22Rv1 (cell line): ENCODE data around the gene GARNL3.

ENCODE experiments used
- H3K27ac ChIP-seq: fragments of 450-650 bp; 2 replicates; pipeline ENCODE4 v1.5.1; 2017
- ZFX ChIP-seq: fragments of 450-650 bp; IDR thresholded peaks from 2 replicates; pipeline ENCODE4 v1.6.1; 2017; ENCODE audit warnings: antibody characterized with exemption, borderline replicate concordance
- TF ChIP-seq, protein P1 (sequence below): fragments of 450-650 bp; IDR thresholded peaks from 2 replicates; pipeline ENCODE4 v1.5.1; 2017; ENCODE audit warnings: mild to moderate bottlenecking

Gene GARNL3

DNA sequence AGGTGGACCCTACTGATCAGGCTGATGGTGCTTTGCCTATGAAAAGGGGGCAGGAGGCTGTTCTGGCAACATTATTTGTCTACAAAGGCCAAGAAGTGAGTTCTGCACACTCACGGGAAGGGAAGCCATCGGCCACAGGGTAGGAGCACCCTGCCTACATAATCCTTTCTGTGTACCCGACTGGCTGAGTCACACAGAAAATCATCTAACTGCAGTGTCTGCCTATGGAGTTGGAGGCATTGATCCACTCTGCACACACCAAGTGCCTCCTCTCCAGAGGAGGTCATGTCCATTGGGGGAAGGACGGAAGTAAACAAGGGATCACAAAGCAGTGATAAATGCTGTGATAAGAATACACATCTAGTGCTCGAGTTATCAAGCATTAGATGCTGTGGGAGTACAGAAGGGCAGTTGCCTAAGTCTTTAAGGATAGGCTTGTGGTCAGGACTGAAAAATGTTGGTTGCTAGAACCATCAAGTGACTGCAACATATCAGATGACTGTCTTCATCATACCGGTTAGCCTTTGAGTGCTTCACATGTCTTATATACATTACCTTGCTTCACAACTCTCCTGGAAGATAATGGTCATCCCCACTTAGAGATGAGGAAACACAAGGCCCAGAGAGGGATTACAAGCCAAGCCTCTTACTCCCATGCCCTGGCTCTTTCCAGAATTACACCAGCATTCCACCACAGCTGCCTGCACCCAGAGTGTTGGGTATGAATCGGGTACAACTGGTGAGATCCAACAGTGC is 131.1 kb downstream of the GARNL3 start:
- TF ChIP-seq, protein P1, sequence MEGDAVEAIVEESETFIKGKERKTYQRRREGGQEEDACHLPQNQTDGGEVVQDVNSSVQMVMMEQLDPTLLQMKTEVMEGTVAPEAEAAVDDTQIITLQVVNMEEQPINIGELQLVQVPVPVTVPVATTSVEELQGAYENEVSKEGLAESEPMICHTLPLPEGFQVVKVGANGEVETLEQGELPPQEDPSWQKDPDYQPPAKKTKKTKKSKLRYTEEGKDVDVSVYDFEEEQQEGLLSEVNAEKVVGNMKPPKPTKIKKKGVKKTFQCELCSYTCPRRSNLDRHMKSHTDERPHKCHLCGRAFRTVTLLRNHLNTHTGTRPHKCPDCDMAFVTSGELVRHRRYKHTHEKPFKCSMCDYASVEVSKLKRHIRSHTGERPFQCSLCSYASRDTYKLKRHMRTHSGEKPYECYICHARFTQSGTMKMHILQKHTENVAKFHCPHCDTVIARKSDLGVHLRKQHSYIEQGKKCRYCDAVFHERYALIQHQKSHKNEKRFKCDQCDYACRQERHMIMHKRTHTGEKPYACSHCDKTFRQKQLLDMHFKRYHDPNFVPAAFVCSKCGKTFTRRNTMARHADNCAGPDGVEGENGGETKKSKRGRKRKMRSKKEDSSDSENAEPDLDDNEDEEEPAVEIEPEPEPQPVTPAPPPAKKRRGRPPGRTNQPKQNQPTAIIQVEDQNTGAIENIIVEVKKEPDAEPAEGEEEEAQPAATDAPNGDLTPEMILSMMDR = no peak
- TF ChIP-seq ZFX = no peak
- H3K27ac ChIP-seq = peak overlapping the region; percentile 43; the same call in 1 of the 2 replicates

DNA sequence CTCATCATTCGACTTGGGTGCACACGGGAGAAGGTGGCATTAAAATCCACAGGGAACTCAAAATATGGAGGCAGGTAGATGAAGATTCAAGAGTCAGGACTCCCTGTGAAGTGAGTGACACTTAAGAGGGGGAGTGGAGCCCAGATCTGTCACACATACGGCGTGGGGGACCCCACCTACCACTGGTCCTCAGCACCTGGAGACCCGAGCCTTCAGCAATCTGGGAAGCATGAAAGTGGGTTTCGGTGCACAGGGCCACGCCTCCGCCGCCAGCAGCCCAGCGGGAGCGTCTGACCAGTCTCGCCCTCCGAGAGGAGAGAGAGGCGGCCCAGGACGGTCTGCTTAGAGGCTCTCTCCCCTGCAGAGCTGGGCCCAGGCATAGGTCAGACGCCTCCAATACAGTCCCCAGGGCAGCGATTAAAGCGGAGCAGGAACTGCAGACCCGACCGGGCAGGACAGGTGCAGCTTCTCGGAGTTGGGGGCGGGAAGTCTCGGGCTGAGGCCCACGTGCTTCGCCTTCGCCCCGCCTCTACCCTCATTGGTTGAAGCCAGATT is 131.8 kb downstream of the GARNL3 start:
- H3K27ac ChIP-seq = peak overlapping the region; percentile 43; the same call in 1 of the 2 replicates
- TF ChIP-seq ZFX = no peak
- TF ChIP-seq, protein P1 = no peak

DNA sequence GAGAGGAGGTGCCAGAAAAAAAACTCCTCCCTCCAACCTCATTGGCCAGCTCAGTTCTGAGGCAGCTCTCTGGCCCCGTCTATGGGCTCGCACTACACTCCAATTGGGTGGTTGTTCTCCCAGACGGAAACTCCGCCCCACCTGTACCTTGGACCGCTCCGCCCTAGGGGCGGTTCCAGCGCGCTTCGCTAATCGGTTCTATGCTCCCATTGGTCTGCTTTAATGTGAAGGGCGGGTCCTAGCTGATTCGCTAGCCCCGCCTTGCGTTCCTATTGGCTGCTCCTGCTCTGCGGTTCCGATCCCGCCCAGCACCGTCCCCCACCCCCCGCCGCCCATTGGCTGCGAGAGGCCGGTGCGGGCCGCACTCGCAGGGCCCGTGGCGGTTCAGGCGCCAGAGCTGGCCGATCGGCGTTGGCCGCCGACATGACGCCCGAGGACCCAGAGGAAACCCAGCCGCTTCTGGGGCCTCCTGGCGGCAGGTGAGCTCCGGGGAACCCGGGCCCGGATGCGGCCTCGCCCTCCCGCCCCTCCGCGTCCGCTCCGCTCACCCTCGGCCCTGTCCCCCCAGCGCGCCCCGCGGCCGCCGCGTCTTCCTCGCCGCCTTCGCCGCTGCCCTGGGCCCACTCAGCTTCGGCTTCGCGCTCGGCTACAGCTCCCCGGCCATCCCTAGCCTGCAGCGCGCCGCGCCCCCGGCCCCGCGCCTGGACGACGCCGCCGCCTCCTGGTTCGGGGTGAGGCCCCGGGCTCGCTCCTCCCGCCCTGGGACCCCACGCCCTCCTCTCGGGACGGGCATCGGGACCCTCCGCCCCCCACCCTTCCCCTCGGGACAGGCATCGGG is 132.5 kb downstream of the GARNL3 start, which contains the start of gene SLC2A8:
Gene SLC2A8, plus strand, starts transcription at position 362 of the 838 bp plus-strand sequence. Its CDS starts 62 bp downstream, at position 424.
- peak within 1 kb of the TSS; percentile 68 for H3K27ac ChIP-seq
- TF ChIP-seq ZFX = no peak
- TF ChIP-seq, protein P1 = no peak

DNA sequence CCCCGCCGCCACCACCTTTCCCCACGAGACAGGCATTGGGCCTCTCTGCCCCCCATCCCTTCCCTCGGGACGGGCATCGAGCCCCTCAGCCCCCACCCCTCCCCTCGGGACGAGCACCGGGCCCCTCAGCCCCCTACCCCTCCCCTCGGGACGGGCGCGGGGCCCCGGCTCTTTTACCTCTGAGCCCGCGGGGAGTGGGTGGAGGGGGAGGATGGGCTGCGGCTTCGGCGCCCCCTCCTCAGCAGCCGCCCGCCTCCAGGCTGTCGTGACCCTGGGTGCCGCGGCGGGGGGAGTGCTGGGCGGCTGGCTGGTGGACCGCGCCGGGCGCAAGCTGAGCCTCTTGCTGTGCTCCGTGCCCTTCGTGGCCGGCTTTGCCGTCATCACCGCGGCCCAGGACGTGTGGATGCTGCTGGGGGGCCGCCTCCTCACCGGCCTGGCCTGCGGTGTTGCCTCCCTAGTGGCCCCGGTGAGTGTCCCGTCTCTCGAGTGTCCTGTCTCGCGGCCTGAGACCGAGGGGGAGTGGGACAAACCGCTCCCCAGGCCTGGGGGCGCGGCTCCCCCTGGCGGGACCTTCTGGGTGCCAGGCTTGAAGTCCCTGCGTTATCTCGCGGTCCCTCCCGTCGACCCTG is 133.2 kb downstream of the GARNL3 start:
- peak overlapping the region; percentile 68 for H3K27ac ChIP-seq
- TF ChIP-seq, protein P1 = no peak
- no peak for TF ChIP-seq ZFX

- TF ChIP-seq, protein P1 = no peak
- TF ChIP-seq ZFX = no peak
- H3K27ac ChIP-seq = no peak overlapping the region
Measured at GRCh38 chr9:127398275-127398647, 133.7 kb downstream of the GARNL3 start.

DNA sequence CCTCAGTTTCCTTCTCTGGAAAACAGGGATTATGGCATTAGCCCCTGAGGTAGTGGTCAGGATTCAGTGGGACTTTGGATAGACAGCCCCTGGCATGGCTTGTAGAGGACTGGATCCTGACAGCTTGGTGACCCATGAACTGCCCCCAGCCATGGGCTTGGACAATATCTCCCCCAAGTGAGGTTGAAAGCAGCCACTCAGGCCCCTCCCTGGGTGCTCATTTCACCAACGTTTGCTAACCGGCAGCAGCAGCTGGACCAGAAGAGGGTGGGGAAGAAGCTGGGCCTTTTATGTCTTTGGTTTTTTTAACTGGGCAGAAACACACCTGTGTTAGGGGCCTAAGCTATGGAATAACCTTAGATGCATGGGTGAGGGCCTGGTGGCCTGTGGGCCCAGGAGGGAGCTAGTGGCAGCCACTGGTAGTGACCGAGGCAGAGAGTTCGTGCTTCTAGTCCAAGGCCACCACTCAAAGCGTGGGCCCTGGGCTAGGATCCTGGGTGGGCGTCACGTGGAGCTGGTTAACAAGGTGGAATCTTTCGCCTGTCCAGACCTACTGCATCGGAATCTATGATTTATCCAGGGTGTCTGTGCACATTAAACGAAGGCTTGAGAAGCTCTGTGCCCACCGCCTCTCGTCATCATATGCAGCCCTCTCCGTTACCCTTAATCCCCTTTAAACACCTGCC is 134.3 kb downstream of the GARNL3 start:
- no peak overlapping the region for H3K27ac ChIP-seq
- TF ChIP-seq ZFX = no peak
- TF ChIP-seq, protein P1 = no peak
